H1 (cell line): ENCODE measurements around the gene PDE9A. TPM values are rescaled to one million over a fixed set of nuclear protein-coding genes. Genes with fewer than 3 reads are reported as not detected.

Source experiments
- CTCF ChIA-PET: fragments of 300-600 bp; sonication (Branson Sonifier 250); formaldehyde crosslinking; loops from one replicate; lab custom pipeline; 2021; ENCODE audit not compliant: partially characterized antibody; lab: Charles Lee
- POLR2A ChIA-PET: fragments of 300-600 bp; sonication (Branson Sonifier 250); formaldehyde crosslinking; loops from one replicate; lab custom pipeline; 2021; ENCODE audit warnings: inconsistent platforms; ENCODE audit not compliant: partially characterized antibody; lab: Charles Lee
- DNase-seq, 2 experiments: peaks; one replicate each; pipeline versions ENCODE4 v3.0.0 to v3.0.0-alpha.2; 2010 to 2022; ENCODE audit warnings: low spot score in 2 of 2, low read depth in 1 of 2, mixed read lengths in 1 of 2
- FAIRE-seq: peaks from 2 replicates; lab custom pipeline; 2011; peaks lifted over from hg19 to GRCh38; lab: Jason Lieb, UNC
- H2AFZ ChIP-seq: 2 replicates; pipeline ENCODE4 v1.8.1; 2012; ENCODE audit warnings: low read length, inconsistent platforms
- H2AK5ac ChIP-seq: 2 replicates; pipeline ENCODE4 v1.6.1; 2013; ENCODE audit warnings: low read depth, low read length
- H2BK120ac ChIP-seq: replicated peaks from 2 replicates; pipeline ENCODE3; 2013; ENCODE audit warnings: low read depth, low read length, inconsistent platforms
- H2BK12ac ChIP-seq: 2 replicates; pipeline ENCODE4 v1.6.1; 2013; ENCODE audit warnings: low read depth, low read length
- H2BK15ac ChIP-seq: 2 replicates; pipeline ENCODE4 v1.6.1; 2013; ENCODE audit warnings: low read length
- H2BK20ac ChIP-seq: 2 replicates; pipeline ENCODE4 v1.6.1; 2013; ENCODE audit warnings: low read length
- H2BK5ac ChIP-seq: 2 replicates; pipeline ENCODE4 v1.6.1; 2013; ENCODE audit warnings: low read depth, low read length
- H3K14ac ChIP-seq: 2 replicates; pipeline ENCODE4 v1.6.1; 2013; ENCODE audit warnings: inconsistent platforms; ENCODE audit not compliant: insufficient read length
- H3K18ac ChIP-seq: 2 replicates; pipeline ENCODE4 v1.6.1; 2013; ENCODE audit warnings: low read length; ENCODE audit errors: extremely low read depth
- H3K23ac ChIP-seq: 2 replicates; pipeline ENCODE4 v1.6.1; 2013; ENCODE audit warnings: inconsistent platforms; ENCODE audit not compliant: insufficient read length
- H3K23me2 ChIP-seq: 2 replicates; pipeline ENCODE4 v1.6.1; 2013; ENCODE audit warnings: low read depth, low read length
- H3K27ac ChIP-seq: 2 replicates; pipeline ENCODE4 v1.6.1; 2011; ENCODE audit warnings: low read depth, low read length, inconsistent platforms
- H3K27me3 ChIP-seq, 4 experiments: replicated peaks in 1 of 4; 1 replicate in 1 of 4; 2 replicates in 3 of 4; pipeline versions ENCODE4 v1.6.1 to v1.8.1; 2011 to 2013; ENCODE audit warnings: low read length in 3 of 4, mild to moderate bottlenecking in 3 of 4, inconsistent platforms in 2 of 4, mixed read lengths in 2 of 4, moderate library complexity in 1 of 4; ENCODE audit not compliant: control insufficient read depth in 3 of 4, insufficient read depth in 3 of 4; ENCODE audit errors: extremely low read depth in 1 of 4
- H3K36me3 ChIP-seq, 4 experiments: 2 replicates each; pipeline versions ENCODE4 v1.6.1 to v1.8.1; 2011 to 2013; ENCODE audit warnings: mild to moderate bottlenecking in 4 of 4, low read length in 3 of 4, moderate library complexity in 2 of 4, control low read depth in 1 of 4, inconsistent platforms in 1 of 4; ENCODE audit not compliant: insufficient read depth in 4 of 4, control insufficient read depth in 2 of 4
- H3K4ac ChIP-seq: replicated peaks from 2 replicates; pipeline ENCODE3; 2013; ENCODE audit warnings: low read length, low read depth, mixed read lengths, inconsistent platforms; ENCODE audit not compliant: insufficient read length
- H3K4me1 ChIP-seq, 4 experiments: replicated peaks in 1 of 4; 1 replicate in 1 of 4; 2 replicates in 3 of 4; pipeline versions ENCODE4 v1.6.1 to v1.8.1; 2011 to 2013; ENCODE audit warnings: low read length in 3 of 4, inconsistent platforms in 2 of 4, mixed read lengths in 1 of 4; ENCODE audit not compliant: insufficient read depth in 4 of 4, control insufficient read depth in 3 of 4
- H3K4me2 ChIP-seq, 2 experiments: 2 replicates each; pipeline versions ENCODE4 v1.6.1 to v1.8.1; 2011 to 2013; ENCODE audit warnings: low read depth in 2 of 2, low read length in 2 of 2, control low read depth in 1 of 2, inconsistent platforms in 1 of 2, mild to moderate bottlenecking in 1 of 2; ENCODE audit not compliant: insufficient read depth in 1 of 2
- H3K4me3 ChIP-seq, 4 experiments: fragments of 200-600, 300-600 bp in 1 of 4; sonication (generic), shearing (Covaris generic), sonication (Bioruptor Twin) in 1 of 4; 2 replicates each; pipeline versions ENCODE4 v1.5.1 to v1.8.1; 2011 to 2016; ENCODE audit warnings: low read length in 4 of 4, low read depth in 3 of 4, control low read depth in 2 of 4, inconsistent platforms in 2 of 4, mild to moderate bottlenecking in 2 of 4, mixed read lengths in 1 of 4, moderate library complexity in 1 of 4; ENCODE audit not compliant: insufficient read depth in 2 of 4; ENCODE audit errors: extremely low read depth in 1 of 4
- H3K56ac ChIP-seq: replicated peaks from 2 replicates; pipeline ENCODE3; 2013; ENCODE audit warnings: low read depth, mild to moderate bottlenecking, mixed read lengths, low read length, inconsistent platforms; ENCODE audit not compliant: insufficient read length
- H3K79me1 ChIP-seq: 2 replicates; pipeline ENCODE4 v1.6.1; 2013; ENCODE audit warnings: low read depth, low read length, control low read depth
- H3K79me2 ChIP-seq, 2 experiments: 2 replicates each; pipeline versions ENCODE4 v1.6.1 to v1.8.1; 2012 to 2013; ENCODE audit warnings: low read length in 2 of 2, mild to moderate bottlenecking in 2 of 2, inconsistent platforms in 1 of 2; ENCODE audit not compliant: insufficient read depth in 2 of 2, control insufficient read depth in 1 of 2
- H3K9ac ChIP-seq, 4 experiments: replicated peaks in 1 of 4; 1 replicate in 1 of 4; 2 replicates in 3 of 4; pipeline versions ENCODE4 v1.6.1 to v1.8.1; 2011 to 2013; ENCODE audit warnings: low read depth in 3 of 4, low read length in 3 of 4, control low read depth in 2 of 4, mild to moderate bottlenecking in 2 of 4, moderate library complexity in 2 of 4, inconsistent platforms in 1 of 4; ENCODE audit errors: extremely low read depth in 1 of 4
- H3K9me3 ChIP-seq, 2 experiments: 2 replicates each; pipeline versions ENCODE4 v1.6.1 to v1.8.1; 2012 to 2013; ENCODE audit warnings: mild to moderate bottlenecking in 2 of 2, moderate library complexity in 2 of 2, control low read depth in 1 of 2, inconsistent platforms in 1 of 2, low read depth in 1 of 2, low read length in 1 of 2, mixed read lengths in 1 of 2; ENCODE audit not compliant: insufficient read depth in 2 of 2
- H4K20me1 ChIP-seq, 2 experiments: replicated peaks in 1 of 2; 2 replicates each; pipeline versions ENCODE3 to v1.8.1; 2011 to 2013; ENCODE audit warnings: inconsistent platforms in 2 of 2, low read length in 2 of 2, mild to moderate bottlenecking in 1 of 2; ENCODE audit not compliant: insufficient read depth in 2 of 2, control insufficient read depth in 1 of 2
- H4K5ac ChIP-seq: 2 replicates; pipeline ENCODE4 v1.6.1; 2013; ENCODE audit warnings: low read length, low read depth, mixed read lengths, inconsistent platforms; ENCODE audit not compliant: insufficient read length
- H4K8ac ChIP-seq: 2 replicates; pipeline ENCODE4 v1.8.0; 2013; ENCODE audit warnings: mild to moderate bottlenecking, moderate library complexity, low read length, inconsistent platforms; ENCODE audit not compliant: insufficient read depth; ENCODE audit errors: extremely low read depth
- H4K91ac ChIP-seq: replicated peaks from 2 replicates; pipeline ENCODE3; 2013; ENCODE audit warnings: low read length, mixed read lengths, inconsistent platforms; ENCODE audit not compliant: insufficient read length
- ATF2 ChIP-seq: IDR thresholded peaks from 2 replicates; pipeline ENCODE4 v1.6.1; 2012; ENCODE audit warnings: low read length, inconsistent platforms
- BCL11A ChIP-seq, 2 experiments: IDR thresholded peaks; one replicate each; pipeline ENCODE4 v1.6.1; 2011; ENCODE audit warnings: low read depth in 2 of 2, low read length in 2 of 2, mild to moderate bottlenecking in 2 of 2
- CREB1 ChIP-seq: IDR thresholded peaks from 2 replicates; pipeline ENCODE4 v1.6.1; 2012; ENCODE audit warnings: inconsistent platforms
- HDAC6 ChIP-seq: IDR thresholded peaks from one replicate; pipeline ENCODE4 v1.7.1; 2012; ENCODE audit warnings: low read depth, mild to moderate bottlenecking, inconsistent platforms, low read length, moderate library complexity
- MAFK ChIP-seq: IDR thresholded peaks from 2 replicates; pipeline ENCODE4 v1.6.1; 2012; ENCODE audit warnings: low read depth, mild to moderate bottlenecking, improper control_type of control experiment, low read length
- NRF1 ChIP-seq: IDR thresholded peaks from 2 replicates; pipeline ENCODE4 v1.6.1; 2011; ENCODE audit warnings: mild to moderate bottlenecking, low read depth, low read length, improper control_type of control experiment
- POU5F1 ChIP-seq: IDR thresholded peaks from 2 replicates; pipeline ENCODE4 v1.6.1; 2011; ENCODE audit warnings: low read depth, mild to moderate bottlenecking, low read length, moderate library complexity
- TAF1 ChIP-seq: IDR thresholded peaks from 2 replicates; pipeline ENCODE4 v1.6.1; 2011; ENCODE audit warnings: mild to moderate bottlenecking, low read depth, low read length
- TCF12 ChIP-seq: IDR thresholded peaks from 2 replicates; pipeline ENCODE4 v1.6.1; 2011; ENCODE audit warnings: low read depth, mild to moderate bottlenecking, low read length
- TEAD4 ChIP-seq: IDR thresholded peaks from 2 replicates; pipeline ENCODE4 v1.6.1; 2012; ENCODE audit warnings: low read depth, low read length, inconsistent platforms, mixed read lengths
- WGBS, 2 experiments: shearing (Covaris generic) in 1 of 2; methylation state at CpG; one replicate each; pipeline versions ENCODE4 v1.1.6 to v1.1.7; 2013 to 2015; ENCODE audit warnings: low lambda C conversion rate in 2 of 2, mixed read lengths in 2 of 2, inconsistent platforms in 1 of 2, low coverage in 1 of 2, missing lambda C conversion rate in 1 of 2; ENCODE audit not compliant: insufficient replicate concordance in 2 of 2, insufficient coverage in 1 of 2, insufficient read length in 1 of 2; ENCODE audit errors: extremely low coverage in 1 of 2, missing lambda C conversion rate in 1 of 2; 5-methylcytosine and 5-hydroxymethylcytosine counted together
- polyA plus RNA-seq, 7 experiments: library from polyadenylated mRNA; depleted of rRNA in 3 of 7; stranded (reverse) in 5 of 7; unstranded in 2 of 7; fragments of >200 nt in 5 of 7; fragments of 200-250 nt in 2 of 7; gene quantifications; 1 replicate in 5 of 7; 2 replicates in 1 of 7; 4 replicates in 1 of 7; pipeline versions ENCODE4 v1.2.1 to v1.2.3, GENCODE V29; 2011 to 2013; ENCODE audit warnings: missing spikeins in 2 of 7, mixed read lengths in 2 of 7
- total RNA-seq: library from RNA; stranded (reverse); fragmentation: NEBNext Ultra II Directional; extraction: Animal tissue kit (Norgen Biotek cat#: 25700); gene quantifications from 2 replicates; pipeline ENCODE4 v1.2.1, GENCODE V29; 2021

PDE9A gene
- total and polyA plus RNA-seq, 2 of the 8 experiments (the other 6 are each of a cell fraction or from before 2014, with no cell fraction given): 39.2 to 45.9 TPM

GRCh38 chr21:42651515-42652401, 1.7 kb upstream of the PDE9A start:
- H2AK5ac ChIP-seq: 0 out of 2 replicates have a peak overlapping the region, but pooled peaks have one; percentile 2
- no peak overlapping the region for H4K5ac ChIP-seq
- no peak overlapping the region for H3K4ac ChIP-seq
- H2BK20ac ChIP-seq: no peak overlapping the region
- 87% methylated on average over 16 of the region's 16 CpGs; no CpG with 5 or more reads in 1 of the 2 experiments for WGBS, 2 experiments
- peaks cover 9 to 11% of the 10 kb centered on the region in 2 experiments for H4K20me1 ChIP-seq
- peak overlapping the region; percentile 59 for H4K91ac ChIP-seq
- H3K23me2 ChIP-seq: peaks cover 12% of the 10 kb centered on the region; the same call in 1 of the 2 replicates
- peak overlapping the region; percentile 96 to 98 for H3K4me2 ChIP-seq
- H3K4me1 ChIP-seq: peaks cover 12 to 34% (median 30%) of the 10 kb centered on the region in 4 experiments
- H3K56ac ChIP-seq: no peak overlapping the region
- no peak overlapping the region for H2BK120ac ChIP-seq
- no peak overlapping the region for H2AFZ ChIP-seq
- H3K36me3 ChIP-seq: peaks cover 0 to 3% (median 0%) of the 10 kb centered on the region in 4 experiments; a peak in 3 of 8 replicates
- H3K4me3 ChIP-seq: no peak overlapping the region
- ChIA-PET CTCF (interaction anchor here (0.6 to 10.8 kb wide), 18 partner anchors 7 to 210 kb away, joined by 3 to 112 read pairs (median 4); no protein-coding TSS in a partner anchor), POLR2A (interaction anchor here (1.1 to 1.8 kb wide), 4 partner anchors 10 to 626 kb away, joined by 3 to 5 read pairs (median 4); no protein-coding TSS in a partner anchor)
- no peak overlapping the region; the same call in 1 of the 2 replicates for H3K18ac ChIP-seq
- H3K9me3 ChIP-seq: no peaks in the 10 kb centered on the region
- FAIRE-seq (no peak), DNase-seq (no peak)
- H3K14ac ChIP-seq: no peak overlapping the region
- peak overlapping the region; percentile 67; the same call in 1 of the 2 replicates for H2BK15ac ChIP-seq
- H3K79me2 ChIP-seq: peaks cover 0 to 24% of the 10 kb centered on the region in 2 experiments; a peak in 2 of 4 replicates
- H3K23ac ChIP-seq: no peak overlapping the region
- no peaks in the 10 kb centered on the region; a peak in 2 of 7 replicates for H3K27me3 ChIP-seq
- no peak overlapping the region for H2BK5ac ChIP-seq
- peak overlapping the region; percentile 45; the same call in 1 of the 2 replicates for H4K8ac ChIP-seq
- no peak overlapping the region for H3K9ac ChIP-seq
- H3K79me1 ChIP-seq: peaks cover 12% of the 10 kb centered on the region
- H2BK12ac ChIP-seq: 0 out of 2 replicates have a peak overlapping the region, but pooled peaks have one; percentile 4
- H3K27ac ChIP-seq: no peak overlapping the region
- TF ChIP-seq MAFK (no peak), CREB1 (no peak), TAF1 (no peak), POU5F1 (no peak), TEAD4 (no peak), ATF2 (no peak), NRF1 (no peak), BCL11A (IDR thresholded peaks at IDR 0.05; ENCODE audit: low read depth in 2 of 2, low read length in 2 of 2) (no peak), TCF12 (no peak), HDAC6 (no peak)
